K562 (cell line): ENCODE measurements around the gene SYNGR1. TPM values are rescaled to one million over a fixed set of nuclear protein-coding genes. Genes with fewer than 3 reads are reported as not detected.

Experiments
- ASH1L ChIP-seq: fragments of 450-650 bp; IDR thresholded peaks from 2 replicates; pipeline ENCODE4 v1.6.1; 2018; ENCODE audit warnings: borderline replicate concordance, mild to moderate bottlenecking, low read depth; ENCODE audit not compliant: partially characterized antibody
- BDP1 ChIP-seq: IDR thresholded peaks from 3 replicates; pipeline ENCODE4 v1.6.1; 2011; ENCODE audit not compliant: insufficient read length, insufficient read depth
- CBFB ChIP-seq: sonication (generic); formaldehyde crosslinking; IDR thresholded peaks from 2 replicates; pipeline ENCODE4 v1.4.0; 2020; ENCODE audit warnings: mild to moderate bottlenecking, missing genetic modification reagents
- ERF ChIP-seq: fragments of 450-650 bp; formaldehyde crosslinking; IDR thresholded peaks from 2 replicates; pipeline ENCODE4 v1.4.0; 2020; ENCODE audit warnings: mild to moderate bottlenecking, mixed read lengths
- GABPB2 ChIP-seq: fragments of 250-450 bp; sonication (Bioruptor Pico); conservative IDR thresholded peaks from 2 replicates; pipeline ENCODE4 v1.5.1; 2021; ENCODE audit warnings: mild to moderate bottlenecking
- HMGXB4 ChIP-seq: sonication (generic); formaldehyde crosslinking; IDR thresholded peaks from 2 replicates; pipeline ENCODE4 v1.8.1; 2023; ENCODE audit warnings: mild to moderate bottlenecking, missing genetic modification reagents
- HNRNPK ChIP-seq: fragments of 200-400 bp; formaldehyde crosslinking; IDR thresholded peaks from one replicate; pipeline ENCODE4 v1.6.1; 2018; ENCODE audit warnings: mild to moderate bottlenecking, low read depth, low read length; ENCODE audit not compliant: poor library complexity, severe bottlenecking
- MAFG ChIP-seq: fragments of 450-650 bp; conservative IDR thresholded peaks from 2 replicates; pipeline ENCODE4 v1.6.1; 2016; ENCODE audit warnings: missing genetic modification characterization, missing compliant biosample characterization
- NFIC ChIP-seq: fragments of 450-650 bp; IDR thresholded peaks from 2 replicates; pipeline ENCODE4 v1.6.1; 2017; ENCODE audit warnings: mild to moderate bottlenecking, inconsistent platforms
- PCBP1 ChIP-seq: fragments of 200-400 bp; formaldehyde crosslinking; IDR thresholded peaks from 2 replicates; pipeline ENCODE4 v1.6.1; 2018; ENCODE audit warnings: mild to moderate bottlenecking, low read depth, low read length; ENCODE audit not compliant: poor library complexity, severe bottlenecking
- PHTF2 ChIP-seq: fragments of 250-450 bp; sonication (Bioruptor Pico); IDR thresholded peaks from 2 replicates; pipeline ENCODE4 v1.5.0; 2021; ENCODE audit warnings: mild to moderate bottlenecking
- POLR2A ChIP-seq: fragments of 450-650 bp; conservative IDR thresholded peaks from 2 replicates; pipeline ENCODE4 v1.6.1; 2016
- POLR2AphosphoS2 ChIP-seq: IDR thresholded peaks from 2 replicates; pipeline ENCODE4 v1.6.1; 2012; ENCODE audit warnings: low read length, improper control_type of control experiment
- SREBF1 ChIP-seq: fragments of 150-350 bp; IDR thresholded peaks from 2 replicates; pipeline ENCODE4 v1.6.1; 2014; ENCODE audit warnings: antibody characterized with exemption, low read depth, low read length, borderline replicate concordance
- SUPT5H ChIP-seq: fragments of 450-650 bp; IDR thresholded peaks from 2 replicates; pipeline ENCODE4 v1.6.1; 2016
- TAF1 ChIP-seq: IDR thresholded peaks from 2 replicates; pipeline ENCODE4 v1.6.1; 2011; ENCODE audit warnings: mild to moderate bottlenecking, low read length, moderate library complexity; ENCODE audit not compliant: insufficient read depth, control insufficient read depth, severe bottlenecking; ENCODE audit errors: extremely low read depth
- ZNF778 ChIP-seq: fragments of 450-650 bp; formaldehyde crosslinking; IDR thresholded peaks from 2 replicates; pipeline ENCODE4 v1.4.0; 2020; ENCODE audit warnings: mild to moderate bottlenecking, moderate library complexity
- polyA plus RNA-seq, 8 experiments: library from polyadenylated mRNA; depleted of rRNA in 4 of 8; stranded (reverse) in 5 of 8; unstranded in 3 of 8; fragments of >200 nt; fragmentation: Nextera tagmentation in 2 of 8; fragmentation: Illumina TruSeq in 1 of 8; extraction: Ambion mirVana in 2 of 8; extraction: Trizol in 1 of 8; gene quantifications; 2 replicates each; pipeline versions ENCODE4 v1.2.1 to v1.2.3, GENCODE V29; 2011 to 2014; ENCODE audit warnings: inconsistent platforms in 1 of 8, missing spikeins in 1 of 8
- total RNA-seq, 7 experiments: library from RNA; depleted of rRNA in 6 of 7; stranded (reverse); fragments of >200 nt in 6 of 7; fragmentation: Illumina TruSeq in 2 of 7; extraction: Trizol in 2 of 7; gene quantifications; 2 replicates each; pipeline versions ENCODE4 v1.2.1 to v1.2.3, GENCODE V29; 2011 to 2021; ENCODE audit warnings: low replicate concordance in 1 of 7
- TF ChIP-seq, protein P1 (sequence below): sonication (generic); formaldehyde crosslinking; IDR thresholded peaks from 2 replicates; pipeline ENCODE4 v1.8.0; 2023; ENCODE audit warnings: mild to moderate bottlenecking, missing genetic modification reagents
- TF ChIP-seq, protein P2 (sequence below): fragments of 450-650 bp; IDR thresholded peaks from 2 replicates; pipeline ENCODE4 v1.7.0; 2016; ENCODE audit warnings: borderline replicate concordance
- TF ChIP-seq, protein P3 (sequence below): sonication (generic); formaldehyde crosslinking; IDR thresholded peaks from 2 replicates; pipeline ENCODE4 v1.8.0; 2022; ENCODE audit warnings: missing genetic modification reagents, mild to moderate bottlenecking, moderate library complexity, borderline replicate concordance

Gene SYNGR1
- total and polyA plus RNA-seq, 9 of the 15 experiments (the other 6 are each of a cell fraction or from before 2014, with no cell fraction given) = 1.8 to 15.9 (median 5.5) TPM

DNA sequence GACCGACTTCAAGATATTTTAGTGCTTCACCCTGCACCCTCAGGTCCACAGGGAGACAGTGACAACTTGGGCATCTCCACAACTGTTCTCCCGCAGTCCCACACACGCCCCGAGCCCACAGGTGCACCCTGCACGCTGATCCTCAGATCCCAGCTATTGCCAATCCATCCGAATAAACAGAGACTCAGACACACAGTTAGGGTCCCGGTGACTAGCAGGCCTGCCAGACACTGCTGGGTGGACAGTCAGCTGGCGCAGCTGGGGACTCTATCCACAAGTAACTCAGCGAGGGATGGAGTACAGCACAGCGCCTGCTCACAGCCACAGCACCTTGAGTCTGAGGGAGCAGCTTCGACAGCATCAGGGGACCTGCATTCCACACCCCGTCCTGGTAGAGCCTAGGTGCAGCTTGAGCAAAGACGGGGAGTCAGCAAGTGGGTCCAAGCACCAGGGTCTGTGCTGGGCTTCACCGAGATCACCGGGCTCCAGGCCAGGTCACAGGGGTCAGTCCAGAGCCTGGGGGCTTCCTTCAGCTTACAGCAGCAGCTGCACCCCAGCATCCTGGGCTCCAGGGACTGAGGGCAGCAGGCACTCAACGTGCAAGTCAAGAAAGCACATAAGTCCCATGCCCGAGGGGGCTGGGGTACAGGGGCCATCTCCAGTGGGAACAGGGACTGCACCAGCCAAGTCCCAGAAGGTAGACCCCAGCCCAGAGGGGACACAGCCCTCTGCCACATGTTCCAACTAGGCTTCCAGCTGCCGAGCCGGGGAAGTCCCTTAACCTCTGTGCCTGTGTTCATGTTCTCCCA, 38.0 kb upstream of the SYNGR1 start (continued):
- TF ChIP-seq, protein P1, sequence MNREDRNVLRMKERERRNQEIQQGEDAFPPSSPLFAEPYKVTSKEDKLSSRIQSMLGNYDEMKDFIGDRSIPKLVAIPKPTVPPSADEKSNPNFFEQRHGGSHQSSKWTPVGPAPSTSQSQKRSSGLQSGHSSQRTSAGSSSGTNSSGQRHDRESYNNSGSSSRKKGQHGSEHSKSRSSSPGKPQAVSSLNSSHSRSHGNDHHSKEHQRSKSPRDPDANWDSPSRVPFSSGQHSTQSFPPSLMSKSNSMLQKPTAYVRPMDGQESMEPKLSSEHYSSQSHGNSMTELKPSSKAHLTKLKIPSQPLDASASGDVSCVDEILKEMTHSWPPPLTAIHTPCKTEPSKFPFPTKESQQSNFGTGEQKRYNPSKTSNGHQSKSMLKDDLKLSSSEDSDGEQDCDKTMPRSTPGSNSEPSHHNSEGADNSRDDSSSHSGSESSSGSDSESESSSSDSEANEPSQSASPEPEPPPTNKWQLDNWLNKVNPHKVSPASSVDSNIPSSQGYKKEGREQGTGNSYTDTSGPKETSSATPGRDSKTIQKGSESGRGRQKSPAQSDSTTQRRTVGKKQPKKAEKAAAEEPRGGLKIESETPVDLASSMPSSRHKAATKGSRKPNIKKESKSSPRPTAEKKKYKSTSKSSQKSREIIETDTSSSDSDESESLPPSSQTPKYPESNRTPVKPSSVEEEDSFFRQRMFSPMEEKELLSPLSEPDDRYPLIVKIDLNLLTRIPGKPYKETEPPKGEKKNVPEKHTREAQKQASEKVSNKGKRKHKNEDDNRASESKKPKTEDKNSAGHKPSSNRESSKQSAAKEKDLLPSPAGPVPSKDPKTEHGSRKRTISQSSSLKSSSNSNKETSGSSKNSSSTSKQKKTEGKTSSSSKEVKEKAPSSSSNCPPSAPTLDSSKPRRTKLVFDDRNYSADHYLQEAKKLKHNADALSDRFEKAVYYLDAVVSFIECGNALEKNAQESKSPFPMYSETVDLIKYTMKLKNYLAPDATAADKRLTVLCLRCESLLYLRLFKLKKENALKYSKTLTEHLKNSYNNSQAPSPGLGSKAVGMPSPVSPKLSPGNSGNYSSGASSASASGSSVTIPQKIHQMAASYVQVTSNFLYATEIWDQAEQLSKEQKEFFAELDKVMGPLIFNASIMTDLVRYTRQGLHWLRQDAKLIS (CRISPR knock-in tag) = peak; percentile 63; the same call in 1 of the 2 replicates
- TF ChIP-seq CBFB (CRISPR knock-in tag) = no peak
- TF ChIP-seq, protein P2, sequence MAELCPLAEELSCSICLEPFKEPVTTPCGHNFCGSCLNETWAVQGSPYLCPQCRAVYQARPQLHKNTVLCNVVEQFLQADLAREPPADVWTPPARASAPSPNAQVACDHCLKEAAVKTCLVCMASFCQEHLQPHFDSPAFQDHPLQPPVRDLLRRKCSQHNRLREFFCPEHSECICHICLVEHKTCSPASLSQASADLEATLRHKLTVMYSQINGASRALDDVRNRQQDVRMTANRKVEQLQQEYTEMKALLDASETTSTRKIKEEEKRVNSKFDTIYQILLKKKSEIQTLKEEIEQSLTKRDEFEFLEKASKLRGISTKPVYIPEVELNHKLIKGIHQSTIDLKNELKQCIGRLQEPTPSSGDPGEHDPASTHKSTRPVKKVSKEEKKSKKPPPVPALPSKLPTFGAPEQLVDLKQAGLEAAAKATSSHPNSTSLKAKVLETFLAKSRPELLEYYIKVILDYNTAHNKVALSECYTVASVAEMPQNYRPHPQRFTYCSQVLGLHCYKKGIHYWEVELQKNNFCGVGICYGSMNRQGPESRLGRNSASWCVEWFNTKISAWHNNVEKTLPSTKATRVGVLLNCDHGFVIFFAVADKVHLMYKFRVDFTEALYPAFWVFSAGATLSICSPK = no peak
- TF ChIP-seq TAF1 = peak; percentile 4
- TF ChIP-seq SREBF1 = no peak
- TF ChIP-seq HNRNPK = no peak
- TF ChIP-seq PCBP1 = peak; percentile 5
- no peak for TF ChIP-seq BDP1
- no peak for TF ChIP-seq ERF (CRISPR knock-in tag)
- TF ChIP-seq ZNF778 (CRISPR knock-in tag) = no peak
- TF ChIP-seq POLR2AphosphoS2 = 0 out of 2 replicates have a peak, but pooled peaks have one; percentile 75
- TF ChIP-seq NFIC = peak; percentile 3; the same call in 1 of the 2 replicates
- no peak for TF ChIP-seq ASH1L
- TF ChIP-seq SUPT5H = peak; percentile 82
- TF ChIP-seq MAFG (tag) = no peak
- TF ChIP-seq PHTF2 (CRISPR knock-in tag) = no peak
- no peak for TF ChIP-seq HMGXB4 (CRISPR knock-in tag)
- TF ChIP-seq GABPB2 (CRISPR knock-in tag) = no peak
- TF ChIP-seq POLR2A = peak; percentile 81
- TF ChIP-seq, protein P3, sequence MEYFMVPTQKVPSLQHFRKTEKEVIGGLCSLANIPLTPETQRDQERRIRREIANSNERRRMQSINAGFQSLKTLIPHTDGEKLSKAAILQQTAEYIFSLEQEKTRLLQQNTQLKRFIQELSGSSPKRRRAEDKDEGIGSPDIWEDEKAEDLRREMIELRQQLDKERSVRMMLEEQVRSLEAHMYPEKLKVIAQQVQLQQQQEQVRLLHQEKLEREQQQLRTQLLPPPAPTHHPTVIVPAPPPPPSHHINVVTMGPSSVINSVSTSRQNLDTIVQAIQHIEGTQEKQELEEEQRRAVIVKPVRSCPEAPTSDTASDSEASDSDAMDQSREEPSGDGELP (CRISPR knock-in tag) = peak; percentile 70
